Measurements from ENCODE around the gene HTT-AS. TPM values are rescaled to one million over a fixed set of nuclear protein-coding genes. Genes with fewer than 3 reads are reported as not detected.

HTT-AS gene
- total and polyA plus RNA-seq, 2 of the 13 experiments (the other 11 are each of a cell fraction or from before 2014, with no cell fraction given): not detected

GRCh38 chr4:3046162-3046561, 28.2 kb downstream of the HTT-AS start:
- peaks cover 2 to 10% of the 10 kb centered on the region in 2 experiments; a peak in 2 of 5 replicates for H3K27me3 ChIP-seq (ENCODE audit: control insufficient read depth in 1 of 2, insufficient read depth in 2 of 2, low read length in 2 of 2)
- POLR2A ChIA-PET: no interaction called here
- H3K9me3 ChIP-seq (ENCODE audit: low read length): no peaks in the 10 kb centered on the region
- WGBS (ENCODE audit: low lambda C conversion rate): 26% methylated on average over 7 of the region's 7 CpGs
- intact Hi-C loops (cut with micrococcal nuclease; ENCODE audit: unreplicated experiment): no loop called here
- DNase-seq (ENCODE audit: low spot score) (no peak), ATAC-seq (no peak), FAIRE-seq (no peak)
- H2AFZ ChIP-seq (ENCODE audit: low read length): no peak overlapping the region
- no peak overlapping the region for H3K27ac ChIP-seq (ENCODE audit: extremely low read length, insufficient read depth, low read length)
- in situ Hi-C loops (cut with HindIII; ENCODE audit: extremely low pct_ligation_motif_present, low pct_unique_long_range_greater_than_20kb): no loop called here
- H3K36me3 ChIP-seq (replicated peaks in 1 of 2; ENCODE audit: control insufficient read depth in 1 of 2, insufficient read depth in 2 of 2, low read length in 2 of 2): no peaks in the 10 kb centered on the region
- no peak overlapping the region for H3K4me2 ChIP-seq (ENCODE audit: low read depth, low read length)
- H3K79me2 ChIP-seq (ENCODE audit: insufficient read depth, low read length): no peaks in the 10 kb centered on the region
- no peak overlapping the region for H3K4me3 ChIP-seq (replicated peaks in 1 of 3; ENCODE audit: insufficient read depth in 1 of 3, low read depth in 2 of 3, low read length in 3 of 3)
- H3K9ac ChIP-seq (ENCODE audit: insufficient read depth, low read depth, low read length): no peak overlapping the region
- TF ChIP-seq BATF2 (CRISPR knock-in tag; IDR thresholded peaks at IDR 0.05) (no peak), TRAFD1 (CRISPR knock-in tag; IDR thresholded peaks at IDR 0.05; ENCODE audit: borderline replicate concordance) (no peak), MAFF (IDR thresholded peaks at IDR 0.05; ENCODE audit: low read depth, low read length) (no peak), SRF (IDR thresholded peaks at IDR 0.05; ENCODE audit: low read depth, low read length) (peak; percentile 66), ZNF30 (CRISPR knock-in tag; IDR thresholded peaks at IDR 0.05) (no peak), ZBED4 (CRISPR knock-in tag; IDR thresholded peaks at IDR 0.05; ENCODE audit: borderline replicate concordance) (no peak), HES4 (CRISPR knock-in tag; IDR thresholded peaks at IDR 0.05; ENCODE audit: borderline replicate concordance) (no peak), HMGXB3 (CRISPR knock-in tag; IDR thresholded peaks at IDR 0.05; ENCODE audit: borderline replicate concordance) (peak; percentile 65; the same call in 1 of the 2 replicates), FOXO4 (CRISPR knock-in tag; conservative IDR thresholded peaks at IDR 0.05) (no peak), SMAD1 (CRISPR knock-in tag; IDR thresholded peaks at IDR 0.05; ENCODE audit: borderline replicate concordance, low read depth) (no peak), ZFP37 (CRISPR knock-in tag; IDR thresholded peaks at IDR 0.05; ENCODE audit: borderline replicate concordance) (no peak), ZNF335 (CRISPR knock-in tag; IDR thresholded peaks at IDR 0.05) (no peak)
- no TSS peak for BruUV-seq (replicated peaks)
- CTCF ChIA-PET (ENCODE audit: low intra/inter-chr PET ratio, low total read pairs): no interaction called here
- no peaks in the 10 kb centered on the region for H4K20me1 ChIP-seq (ENCODE audit: insufficient read depth, low read length)
- H3K4me1 ChIP-seq (ENCODE audit: insufficient read depth, low read length): peaks cover 46% of the 10 kb centered on the region
